CD1c-positive myeloid dendritic cell (primary cell): ENCODE results near the gene ANKS1B.
"Not testable (repeated sequence)": the region's sequence is repeated elsewhere in the genome, so short reads cannot be mapped to it uniquely, and the experiment has no call there.

Experiments
- DNase-seq: peaks from one replicate; pipeline ENCODE4 v3.0.0-alpha.2; 2016; ENCODE audit errors: extremely low spot score

The ANKS1B gene

GRCh38 chr12:98763656-98764055 is 1221.1 kb downstream of the ANKS1B start:
- DNase-seq = no peak

DNA sequence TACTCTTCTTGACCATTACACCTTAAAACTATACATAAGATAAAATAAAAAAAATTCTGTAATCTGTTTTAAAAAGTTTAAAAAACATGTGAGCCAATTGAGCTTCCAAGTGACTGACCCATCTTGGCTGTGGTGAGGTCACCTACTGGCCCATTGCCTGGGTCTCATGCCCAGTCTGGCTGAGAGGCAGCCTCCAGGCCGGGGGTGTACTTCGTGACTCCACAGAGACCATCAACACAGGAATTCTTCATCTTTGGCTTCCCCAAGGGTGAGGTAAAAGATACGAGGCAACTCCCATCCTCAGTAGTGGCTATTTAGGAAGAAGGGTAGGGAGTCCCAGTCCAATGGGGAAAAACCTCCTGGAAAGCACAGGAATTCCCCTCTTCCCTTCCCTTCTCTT is 1226.4 kb downstream of the ANKS1B start:
- no peak for DNase-seq

DNA sequence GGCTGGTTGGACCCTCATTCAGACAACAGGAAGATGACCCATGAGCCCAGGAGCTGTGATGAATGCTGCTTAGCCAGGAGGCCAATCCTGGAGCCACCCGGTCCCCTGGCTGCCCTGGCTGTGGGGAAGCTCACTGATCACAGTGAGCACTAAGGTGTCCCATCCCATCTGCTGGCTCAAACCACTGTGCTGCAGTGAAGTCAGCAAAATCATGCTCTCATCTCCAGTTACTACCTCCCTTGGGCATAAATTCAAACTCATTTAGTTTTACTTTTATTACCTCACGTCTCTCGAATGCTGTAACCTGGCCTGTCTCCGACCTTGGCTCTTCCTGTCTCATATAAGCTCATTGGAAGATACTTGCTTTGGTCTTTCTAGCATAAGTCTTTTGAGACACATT is 1227.3 kb downstream of the ANKS1B start:
- DNase-seq = no peak

GRCh38 chr12:98755855-98756254 is 1228.9 kb downstream of the ANKS1B start:
- DNase-seq = not testable (repeated sequence)

GRCh38 chr12:98754095-98754494 is 1230.6 kb downstream of the ANKS1B start:
- DNase-seq = no peak

- DNase-seq = no peak
Measured at GRCh38 chr12:98752726-98753125, 1232.0 kb downstream of the ANKS1B start.

- no peak for DNase-seq
Measured at GRCh38 chr12:98751580-98752115, 1233.1 kb downstream of the ANKS1B start.

- no peak for DNase-seq
Measured at GRCh38 chr12:98750511-98750910, 1234.2 kb downstream of the ANKS1B start.

GRCh38 chr12:98748463-98748862 is 1236.3 kb downstream of the ANKS1B start:
- no peak for DNase-seq

GRCh38 chr12:98745578-98746391 is 1239.0 kb downstream of the ANKS1B start:
- no peak for DNase-seq

DNA sequence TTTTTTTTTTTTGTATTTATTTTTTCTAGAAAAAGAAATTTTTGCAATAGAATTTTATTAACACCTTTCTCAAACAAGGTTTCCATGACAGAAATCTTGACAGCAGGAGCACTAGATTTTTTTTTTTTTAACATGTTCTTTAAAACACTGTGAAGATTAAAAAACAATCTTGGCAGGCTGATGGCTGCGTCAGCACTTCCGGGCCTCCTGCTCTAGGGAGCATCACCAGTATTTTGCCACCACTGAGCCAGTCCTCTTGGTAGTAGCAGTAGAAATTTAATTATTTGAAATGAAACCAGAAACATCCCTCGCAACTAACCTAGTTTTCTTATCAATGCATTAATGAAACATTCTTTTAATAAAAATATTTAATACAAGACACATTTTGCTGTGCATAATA is 1240.1 kb downstream of the ANKS1B start:
- DNase-seq = no peak

GRCh38 chr12:98743362-98743953 is 1241.3 kb downstream of the ANKS1B start:
- peak; percentile 33 for DNase-seq

DNA sequence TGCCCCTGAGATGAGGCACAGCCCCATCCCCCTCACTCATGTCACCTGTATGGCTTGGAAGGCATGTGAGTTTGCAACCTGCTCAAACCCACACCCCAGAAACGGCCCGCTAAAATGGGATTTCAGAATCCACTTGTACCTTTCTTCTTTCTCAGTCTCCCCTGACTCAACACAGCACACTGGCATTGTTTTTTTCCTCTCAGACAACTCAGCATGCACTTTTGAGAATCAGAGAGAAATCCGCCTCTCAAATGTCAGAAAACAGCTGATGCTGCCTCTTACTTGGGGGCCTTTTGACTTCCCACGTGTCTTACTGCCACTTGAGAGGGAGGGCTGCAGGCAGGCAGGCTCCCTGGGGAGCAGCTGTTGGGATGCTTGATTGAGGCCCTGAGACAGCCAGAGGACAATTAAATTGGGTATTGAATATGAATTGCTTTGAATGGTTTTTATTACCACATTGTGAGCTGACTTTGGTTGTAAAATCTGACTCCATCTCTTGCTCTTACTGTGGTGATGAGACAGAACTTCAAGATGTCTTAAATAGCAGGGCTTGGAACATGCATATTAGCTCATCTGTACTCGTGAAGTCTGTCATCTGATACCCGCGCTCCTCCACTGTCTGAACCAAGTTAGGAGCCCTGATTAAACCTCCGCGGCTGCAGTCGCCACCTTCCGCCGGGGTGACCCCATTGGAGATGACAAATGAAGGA is 1243.0 kb downstream of the ANKS1B start:
- DNase-seq = no peak

- no peak for DNase-seq
Measured at GRCh38 chr12:98741196-98741555, 1243.6 kb downstream of the ANKS1B start.

DNA sequence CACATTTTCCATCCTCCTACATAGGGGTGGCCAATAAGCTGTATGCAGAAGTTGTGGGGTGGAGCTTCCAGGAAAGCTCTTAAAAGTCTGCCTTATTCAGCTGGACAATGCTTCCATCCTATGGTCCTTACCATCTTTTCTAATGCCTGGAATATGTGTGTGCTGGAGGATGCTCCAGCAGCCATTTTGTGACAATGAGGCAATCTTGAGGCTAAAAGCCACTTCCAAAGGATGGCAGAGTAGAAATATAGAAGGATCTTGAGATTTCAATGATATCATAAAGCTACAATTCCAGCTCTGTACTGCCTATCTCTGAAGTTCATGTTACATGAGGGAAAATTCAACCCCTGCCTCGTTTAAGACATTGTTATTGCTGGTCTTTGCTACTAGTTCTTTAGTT is 1244.0 kb downstream of the ANKS1B start:
- DNase-seq = no peak

- no peak for DNase-seq
Measured at GRCh38 chr12:98738539-98738938, 1246.2 kb downstream of the ANKS1B start.

GRCh38 chr12:98738002-98738401 is 1246.7 kb downstream of the ANKS1B start:
- DNase-seq = no peak

- DNase-seq = no peak
Measured at GRCh38 chr12:98737322-98737712, 1247.4 kb downstream of the ANKS1B start.

GRCh38 chr12:98736352-98737321 is 1248.1 kb downstream of the ANKS1B start:
- no peak for DNase-seq

GRCh38 chr12:98735821-98736220 is 1248.9 kb downstream of the ANKS1B start:
- no peak for DNase-seq

- DNase-seq = no peak
Measured at GRCh38 chr12:98733667-98734350, 1250.9 kb downstream of the ANKS1B start.
